IMR-90 (cell line): Measurements from ENCODE around the gene C11orf54. TPM values are rescaled to one million over a fixed set of nuclear protein-coding genes. Genes with fewer than 3 reads are reported as not detected.

Experiments used
- ATAC-seq: fragments of 200-7000 bp; cut with Tn5 transposase; 2 replicates; pipeline ENCODE4 v1.9.1; 2020; ENCODE audit warnings: low read depth, mild to moderate bottlenecking, moderate library complexity
- BruUV-seq: library from RNA; stranded (reverse); fragments of 400-500 nt; replicated peaks from 2 replicates; lab custom pipeline; 2021; lab: Mats Ljungman, UMichigan
- CTCF ChIA-PET: fragments of 300-600 bp; formaldehyde crosslinking; extraction: SDS; loops from one replicate; lab custom pipeline; 2021; ENCODE audit warnings: antibody characterized with exemption; lab: Yijun Ruan, JAX
- POLR2A ChIA-PET: fragments of 300-600 bp; sonication (Branson Sonifier 250); formaldehyde crosslinking; loops from one replicate; lab custom pipeline; 2022; ENCODE audit warnings: antibody characterized with exemption; ENCODE audit not compliant: unreplicated experiment; lab: Charles Lee
- DNase-seq: peaks from one replicate; pipeline ENCODE4 v3.0.0; 2013
- H2AFZ ChIP-seq: replicated peaks from 2 replicates; pipeline ENCODE3; 2013; ENCODE audit warnings: low read length, mild to moderate bottlenecking; ENCODE audit not compliant: poor library complexity
- H2AK5ac ChIP-seq: 2 replicates; pipeline ENCODE4 v1.6.1; 2013; ENCODE audit warnings: low read depth, low read length, inconsistent platforms
- H2AK9ac ChIP-seq: replicated peaks from 2 replicates; pipeline ENCODE3; 2013; ENCODE audit warnings: mild to moderate bottlenecking, low read depth, low read length, moderate library complexity; ENCODE audit not compliant: poor library complexity
- H2BK120ac ChIP-seq: 2 replicates; pipeline ENCODE4 v1.6.1; 2013; ENCODE audit warnings: low read depth, low read length, inconsistent platforms
- H2BK15ac ChIP-seq: 3 replicates; pipeline ENCODE4 v1.6.1; 2013; ENCODE audit warnings: low read depth, low read length, inconsistent platforms
- H2BK20ac ChIP-seq: 2 replicates; pipeline ENCODE4 v1.6.1; 2013; ENCODE audit warnings: low read depth, mild to moderate bottlenecking, inconsistent platforms, low read length, moderate library complexity
- H2BK5ac ChIP-seq: 2 replicates; pipeline ENCODE4 v1.6.1; 2013; ENCODE audit warnings: mild to moderate bottlenecking, low read depth, low read length, inconsistent platforms; ENCODE audit not compliant: poor library complexity, severe bottlenecking
- H3K14ac ChIP-seq: replicated peaks from 2 replicates; pipeline ENCODE4 v1.6.1; 2013; ENCODE audit warnings: low read depth, low read length, inconsistent platforms
- H3K18ac ChIP-seq: 2 replicates; pipeline ENCODE4 v1.6.1; 2013; ENCODE audit warnings: low read depth, low read length, control low read depth
- H3K23ac ChIP-seq: 2 replicates; pipeline ENCODE4 v1.6.1; 2013; ENCODE audit warnings: low read depth, low read length, inconsistent platforms
- H3K27ac ChIP-seq: 2 replicates; pipeline ENCODE4 v1.5.1; 2013; ENCODE audit warnings: mild to moderate bottlenecking, control low read depth, low read length; ENCODE audit not compliant: insufficient read depth
- H3K27me3 ChIP-seq: 2 replicates; pipeline ENCODE4 v1.6.1; 2013; ENCODE audit warnings: low read length; ENCODE audit not compliant: control insufficient read depth, insufficient read depth
- H3K36me3 ChIP-seq: 2 replicates; pipeline ENCODE4 v1.6.1; 2013; ENCODE audit warnings: low read length, mixed read lengths; ENCODE audit not compliant: control insufficient read depth, insufficient read depth
- H3K4ac ChIP-seq: 2 replicates; pipeline ENCODE4 v1.6.1; 2013; ENCODE audit warnings: low read depth, low read length, inconsistent platforms
- H3K4me1 ChIP-seq: 2 replicates; pipeline ENCODE4 v1.6.1; 2013; ENCODE audit warnings: low read length, mixed read lengths; ENCODE audit not compliant: control insufficient read depth, insufficient read depth
- H3K4me2 ChIP-seq: 2 replicates; pipeline ENCODE4 v1.6.1; 2013; ENCODE audit warnings: low read depth, mild to moderate bottlenecking, control low read depth, low read length, moderate library complexity
- H3K4me3 ChIP-seq: 2 replicates; pipeline ENCODE4 v1.5.1; 2013; ENCODE audit warnings: low read depth, mild to moderate bottlenecking, control low read depth, low read length, moderate library complexity; ENCODE audit not compliant: insufficient read depth
- H3K56ac ChIP-seq: 2 replicates; pipeline ENCODE4 v1.6.1; 2013; ENCODE audit warnings: low read length, inconsistent platforms; ENCODE audit not compliant: insufficient read depth; ENCODE audit errors: extremely low read depth
- H3K79me1 ChIP-seq, 2 experiments: 2 replicates each; pipeline ENCODE4 v1.6.1; 2013; ENCODE audit warnings: low read length in 2 of 2, inconsistent platforms in 1 of 2, low read depth in 1 of 2
- H3K9ac ChIP-seq: 2 replicates; pipeline ENCODE4 v1.6.1; 2013; ENCODE audit warnings: low read depth, low read length, control low read depth
- H3K9me1 ChIP-seq: 2 replicates; pipeline ENCODE4 v1.6.1; 2013; ENCODE audit warnings: low read length, inconsistent platforms; ENCODE audit not compliant: insufficient read depth
- H3K9me3 ChIP-seq: 2 replicates; pipeline ENCODE4 v1.6.1; 2013; ENCODE audit warnings: low read length; ENCODE audit not compliant: control insufficient read depth, insufficient read depth
- H4K20me1 ChIP-seq: 2 replicates; pipeline ENCODE4 v1.6.1; 2013; ENCODE audit warnings: low read length, inconsistent platforms; ENCODE audit not compliant: insufficient read depth
- H4K5ac ChIP-seq: 2 replicates; pipeline ENCODE4 v1.6.1; 2013; ENCODE audit warnings: mild to moderate bottlenecking, low read depth, low read length, control low read depth
- H4K8ac ChIP-seq, 2 experiments: 2 replicates each; pipeline ENCODE4 v1.6.1; 2013; ENCODE audit warnings: low read depth in 2 of 2, low read length in 2 of 2, control low read depth in 1 of 2, inconsistent platforms in 1 of 2
- H4K91ac ChIP-seq: 2 replicates; pipeline ENCODE4 v1.6.1; 2013; ENCODE audit warnings: low read depth, low read length, inconsistent platforms; ENCODE audit not compliant: insufficient read depth
- CEBPB ChIP-seq: IDR thresholded peaks from 2 replicates; pipeline ENCODE4 v1.6.1; 2012; ENCODE audit warnings: low read depth, low read length, improper control_type of control experiment
- NFE2L2 ChIP-seq: fragments of 150-350 bp; IDR thresholded peaks from 2 replicates; pipeline ENCODE4 v1.6.1; 2016; ENCODE audit warnings: low read depth, mild to moderate bottlenecking, low read length
- WGBS, 2 experiments: methylation state at CpG; one replicate each; pipeline versions ENCODE4 v1.1.5 to v1.1.7; 2013; ENCODE audit warnings: missing lambda C conversion rate in 2 of 2; ENCODE audit not compliant: insufficient read length in 1 of 2; ENCODE audit errors: extremely low coverage in 2 of 2; 5-methylcytosine and 5-hydroxymethylcytosine counted together
- dilution Hi-C: fragments of 300-500 bp; cut with HindIII; formaldehyde crosslinking; loops from one replicate; pipeline ENCODE4 v1.14.3; 2018; ENCODE audit warnings: low sequenced_read_pairs; ENCODE audit not compliant: unreplicated experiment
- in situ Hi-C: fragments of 300-500 bp; cut with MboI; formaldehyde crosslinking; loops from 3 replicates; pipeline ENCODE4 v1.14.3; 2019; ENCODE audit warnings: low sequenced_read_pairs, inconsistent platforms, mixed read lengths
- intact Hi-C: fragments of 100-400 bp; cut with micrococcal nuclease; formaldehyde crosslinking; loops from 2 replicates; pipeline ENCODE4 v1.10.0; 2022
- polyA plus RNA-seq, 3 experiments: library from polyadenylated mRNA; depleted of rRNA; stranded (reverse); fragments of >200 nt; gene quantifications; 2 replicates each; pipeline ENCODE4 v1.2.3, GENCODE V29; 2012; ENCODE audit warnings: low replicate concordance in 1 of 3
- total RNA-seq: library from RNA; depleted of rRNA; stranded (reverse); fragments of >200 nt; gene quantifications from 2 replicates; pipeline ENCODE4 v1.2.3, GENCODE V29; 2012

C11orf54 gene
- total and polyA plus RNA-seq, 2 of the 4 experiments (the other 2 are of a cell fraction), result 13.7 to 16.0 TPM

DNA sequence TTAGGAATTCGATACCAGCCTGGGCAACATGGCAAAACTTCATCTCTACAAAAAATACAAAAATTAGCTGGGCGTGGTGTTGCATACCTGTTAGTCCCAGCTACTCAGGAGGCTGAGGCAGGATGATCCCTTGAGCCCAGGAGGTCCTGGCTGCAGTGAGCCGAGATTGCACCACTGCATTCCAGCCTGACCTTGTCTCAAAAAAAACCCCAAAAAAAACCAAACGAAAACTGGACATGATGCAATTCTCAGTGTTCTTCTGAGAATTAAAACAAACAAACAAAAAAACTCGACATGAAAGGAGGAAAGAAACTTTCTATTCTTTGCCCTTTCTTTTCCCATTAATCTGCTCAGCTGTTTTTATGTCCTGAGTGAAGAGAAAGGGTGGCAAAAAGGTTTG lies 50.0 kb downstream of the C11orf54 start:
- no peak overlapping the region for H3K27ac ChIP-seq
- H3K79me1 ChIP-seq, result peaks cover 7 to 43% of the 10 kb centered on the region in 2 experiments; a peak in 3 of 4 replicates
- DNase-seq (no peak), ATAC-seq (no peak)
- intact Hi-C loops (no loop called here), dilution Hi-C loops (no loop called here), in situ Hi-C loops (no loop called here)
- no peak overlapping the region for H2AK9ac ChIP-seq
- H3K18ac ChIP-seq, result no peak overlapping the region
- H3K36me3 ChIP-seq, result peaks cover 45% of the 10 kb centered on the region
- H3K27me3 ChIP-seq, result no peaks in the 10 kb centered on the region
- no peak overlapping the region for H3K56ac ChIP-seq
- H3K4me2 ChIP-seq, result no peak overlapping the region
- no peaks in the 10 kb centered on the region for H3K9me3 ChIP-seq
- no peak overlapping the region for H2BK5ac ChIP-seq
- 0 out of 2 replicates have a peak, but pooled peaks cover 1% of the 10 kb centered on the region for H3K4me1 ChIP-seq
- no peak overlapping the region for H4K8ac ChIP-seq
- H3K9ac ChIP-seq, result no peak overlapping the region
- no peak overlapping the region for H2AFZ ChIP-seq
- ChIA-PET POLR2A (no interaction called here), CTCF (interaction anchor here (0.8 kb wide), 1 partner anchor 10 kb away, joined by 4 read pairs; no protein-coding TSS in a partner anchor)
- H2BK120ac ChIP-seq, result no peak overlapping the region
- no peak overlapping the region for H4K91ac ChIP-seq
- H3K14ac ChIP-seq, result no peak overlapping the region
- H2AK5ac ChIP-seq, result no peak overlapping the region
- no TSS peak for BruUV-seq
- no peak overlapping the region for H2BK20ac ChIP-seq
- TF ChIP-seq CEBPB (0 out of 2 replicates have a peak, but pooled peaks have one; percentile 2), NFE2L2 (no peak)
- H3K23ac ChIP-seq, result no peak overlapping the region; the same call in 1 of the 2 replicates
- H3K4ac ChIP-seq, result no peak overlapping the region
- H4K5ac ChIP-seq, result no peak overlapping the region
- H4K20me1 ChIP-seq, result peaks cover 20% of the 10 kb centered on the region
- 0 out of 2 replicates have a peak, but pooled peaks cover 2% of the 10 kb centered on the region for H3K9me1 ChIP-seq
- no CpG with 5 or more reads among the region's 5 CpGs for WGBS, 2 experiments
- H3K4me3 ChIP-seq, result no peak overlapping the region
- no peak overlapping the region for H2BK15ac ChIP-seq
